ENCODE data around the gene GPR25.

GRCh38 chr1:200899954-200900867 is 27.4 kb downstream of the GPR25 start:
- TF ChIP-seq, protein P1, sequence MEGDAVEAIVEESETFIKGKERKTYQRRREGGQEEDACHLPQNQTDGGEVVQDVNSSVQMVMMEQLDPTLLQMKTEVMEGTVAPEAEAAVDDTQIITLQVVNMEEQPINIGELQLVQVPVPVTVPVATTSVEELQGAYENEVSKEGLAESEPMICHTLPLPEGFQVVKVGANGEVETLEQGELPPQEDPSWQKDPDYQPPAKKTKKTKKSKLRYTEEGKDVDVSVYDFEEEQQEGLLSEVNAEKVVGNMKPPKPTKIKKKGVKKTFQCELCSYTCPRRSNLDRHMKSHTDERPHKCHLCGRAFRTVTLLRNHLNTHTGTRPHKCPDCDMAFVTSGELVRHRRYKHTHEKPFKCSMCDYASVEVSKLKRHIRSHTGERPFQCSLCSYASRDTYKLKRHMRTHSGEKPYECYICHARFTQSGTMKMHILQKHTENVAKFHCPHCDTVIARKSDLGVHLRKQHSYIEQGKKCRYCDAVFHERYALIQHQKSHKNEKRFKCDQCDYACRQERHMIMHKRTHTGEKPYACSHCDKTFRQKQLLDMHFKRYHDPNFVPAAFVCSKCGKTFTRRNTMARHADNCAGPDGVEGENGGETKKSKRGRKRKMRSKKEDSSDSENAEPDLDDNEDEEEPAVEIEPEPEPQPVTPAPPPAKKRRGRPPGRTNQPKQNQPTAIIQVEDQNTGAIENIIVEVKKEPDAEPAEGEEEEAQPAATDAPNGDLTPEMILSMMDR (IDR thresholded peaks at IDR 0.05 in 2 of 3, conservative IDR thresholded peaks at IDR 0.05 in 1 of 3; ENCODE audit: control insufficient read depth in 2 of 3, extremely low read depth in 1 of 3, insufficient read depth in 1 of 3, low read depth in 3 of 3, low read length in 3 of 3), result no peak
- TF ChIP-seq ZNF687 (IDR thresholded peaks at IDR 0.05), result no peak
- no peak for TF ChIP-seq SUPT20H (IDR thresholded peaks at IDR 0.05; ENCODE audit: borderline replicate concordance, control insufficient read depth, low read depth, low read length)
- TF ChIP-seq FOS (IDR thresholded peaks at IDR 0.05; ENCODE audit: borderline replicate concordance, extremely low read depth, insufficient read length), result no peak
- TF ChIP-seq, protein P2, sequence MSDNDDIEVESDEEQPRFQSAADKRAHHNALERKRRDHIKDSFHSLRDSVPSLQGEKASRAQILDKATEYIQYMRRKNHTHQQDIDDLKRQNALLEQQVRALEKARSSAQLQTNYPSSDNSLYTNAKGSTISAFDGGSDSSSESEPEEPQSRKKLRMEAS (IDR thresholded peaks at IDR 0.05; ENCODE audit: low read depth, low read length), result no peak
- TF ChIP-seq FOXM1 (IDR thresholded peaks at IDR 0.05; ENCODE audit: low read depth, low read length), result no peak
- no peak for TF ChIP-seq POLR2A (IDR thresholded peaks at IDR 0.05; ENCODE audit: low read depth, low read length)
- no peak for TF ChIP-seq RFX5 (IDR thresholded peaks at IDR 0.05; ENCODE audit: low read depth, low read length)
- no peak for TF ChIP-seq NFIC (IDR thresholded peaks at IDR 0.05; ENCODE audit: low read depth, low read length)
- TF ChIP-seq TAF1 (IDR thresholded peaks at IDR 0.05; ENCODE audit: borderline replicate concordance, low read depth, low read length), result no peak
- no peak for TF ChIP-seq ATF7 (IDR thresholded peaks at IDR 0.05; ENCODE audit: low read depth)
- no peak for TF ChIP-seq CBX5 (IDR thresholded peaks at IDR 0.05; ENCODE audit: low read depth)
- no peak for TF ChIP-seq YY1 (IDR thresholded peaks at IDR 0.05; ENCODE audit: low read depth, low read length)
- TF ChIP-seq PKNOX1 (IDR thresholded peaks at IDR 0.05), result no peak
